H9 (cell line): Measurements from ENCODE around the gene PLEKHG5. TPM values are rescaled to one million over a fixed set of nuclear protein-coding genes. Genes with fewer than 3 reads are reported as not detected.

ENCODE experiments used
- DNase-seq: peaks from one replicate; pipeline ENCODE4 v3.0.0-alpha.2; 2017
- H2AFZ ChIP-seq: one replicate; pipeline ENCODE4 v1.6.1; 2013; ENCODE audit warnings: mild to moderate bottlenecking, low read length, control low read depth, moderate library complexity
- H2AK5ac ChIP-seq: 2 replicates; pipeline ENCODE4 v1.6.1; 2013; ENCODE audit warnings: low read length, control low read depth, mixed read lengths; ENCODE audit not compliant: insufficient read length
- H2BK120ac ChIP-seq: one replicate; pipeline ENCODE4 v1.6.1; 2013; ENCODE audit warnings: low read depth, mild to moderate bottlenecking, low read length, control low read depth, inconsistent platforms; ENCODE audit not compliant: poor library complexity, severe bottlenecking
- H2BK12ac ChIP-seq: 2 replicates; pipeline ENCODE4 v1.6.1; 2013; ENCODE audit warnings: low read length, control low read depth, mixed read lengths, low read depth; ENCODE audit not compliant: insufficient read length
- H2BK15ac ChIP-seq: 2 replicates; pipeline ENCODE4 v1.6.1; 2013; ENCODE audit warnings: low read depth, low read length, control low read depth
- H2BK20ac ChIP-seq: one replicate; pipeline ENCODE4 v1.6.1; 2013; ENCODE audit warnings: low read depth, mild to moderate bottlenecking, low read length, control low read depth, inconsistent platforms; ENCODE audit not compliant: poor library complexity, severe bottlenecking
- H2BK5ac ChIP-seq: 2 replicates; pipeline ENCODE4 v1.6.1; 2013; ENCODE audit warnings: low read length, control low read depth, mixed read lengths; ENCODE audit not compliant: insufficient read length
- H3K14ac ChIP-seq: 2 replicates; pipeline ENCODE4 v1.6.1; 2013; ENCODE audit warnings: low read length, control low read depth; ENCODE audit not compliant: insufficient read depth
- H3K18ac ChIP-seq: 2 replicates; pipeline ENCODE4 v1.6.1; 2013; ENCODE audit warnings: low read depth, mild to moderate bottlenecking, mixed read lengths, low read length, control low read depth; ENCODE audit not compliant: insufficient read length
- H3K23ac ChIP-seq: 2 replicates; pipeline ENCODE4 v1.6.1; 2013; ENCODE audit warnings: low read length, control low read depth, mixed read lengths, low read depth; ENCODE audit not compliant: insufficient read length
- H3K23me2 ChIP-seq: 2 replicates; pipeline ENCODE4 v1.6.1; 2013; ENCODE audit warnings: low read depth, mild to moderate bottlenecking, mixed read lengths, low read length, control low read depth; ENCODE audit not compliant: insufficient read length, poor library complexity, severe bottlenecking
- H3K27ac ChIP-seq: 2 replicates; pipeline ENCODE4 v1.5.1; 2013; ENCODE audit warnings: low read length, control low read depth, mixed read lengths, low read depth; ENCODE audit not compliant: insufficient read length
- H3K27me3 ChIP-seq: 2 replicates; pipeline ENCODE4 v1.6.1; 2013; ENCODE audit warnings: low read length, control low read depth, inconsistent platforms; ENCODE audit not compliant: insufficient read depth
- H3K4ac ChIP-seq: 2 replicates; pipeline ENCODE4 v1.6.1; 2013; ENCODE audit warnings: low read depth, mild to moderate bottlenecking, control low read depth, inconsistent platforms, low read length, moderate library complexity
- H3K4me1 ChIP-seq: 2 replicates; pipeline ENCODE4 v1.6.1; 2013; ENCODE audit warnings: low read length, control low read depth, inconsistent platforms; ENCODE audit not compliant: insufficient read depth
- H3K4me2 ChIP-seq: 2 replicates; pipeline ENCODE4 v1.6.1; 2013; ENCODE audit warnings: low read length, control low read depth, mixed read lengths; ENCODE audit not compliant: insufficient read length, insufficient read depth
- H3K56ac ChIP-seq: 2 replicates; pipeline ENCODE4 v1.6.1; 2013; ENCODE audit warnings: low read depth, mild to moderate bottlenecking, mixed read lengths, low read length, control low read depth; ENCODE audit not compliant: insufficient read length
- H3K79me1 ChIP-seq: 2 replicates; pipeline ENCODE4 v1.6.1; 2013; ENCODE audit warnings: low read depth, mild to moderate bottlenecking, moderate library complexity, low read length, control low read depth, inconsistent platforms; ENCODE audit not compliant: insufficient read depth, poor library complexity, severe bottlenecking
- H3K79me2 ChIP-seq: 2 replicates; pipeline ENCODE4 v1.6.1; 2013; ENCODE audit warnings: low read length, control low read depth, inconsistent platforms; ENCODE audit not compliant: insufficient read depth
- H3K9ac ChIP-seq: 2 replicates; pipeline ENCODE4 v1.6.1; 2013; ENCODE audit warnings: low read length, control low read depth, mixed read lengths; ENCODE audit not compliant: insufficient read length; ENCODE audit errors: extremely low read depth
- H3K9me3 ChIP-seq: one replicate; pipeline ENCODE4 v1.6.1; 2013; ENCODE audit warnings: low read depth, low read length, inconsistent platforms; ENCODE audit not compliant: control insufficient read depth
- H3T11ph ChIP-seq: one replicate; pipeline ENCODE4 v1.6.1; 2013; ENCODE audit warnings: mild to moderate bottlenecking, low read length, control low read depth, inconsistent platforms
- H4K20me1 ChIP-seq: one replicate; pipeline ENCODE4 v1.6.1; 2013; ENCODE audit not compliant: control insufficient read depth, insufficient read length, insufficient read depth
- H4K5ac ChIP-seq: 2 replicates; pipeline ENCODE4 v1.6.1; 2013; ENCODE audit warnings: low read depth, mild to moderate bottlenecking, mixed read lengths, low read length, control low read depth; ENCODE audit not compliant: insufficient read length
- H4K8ac ChIP-seq: replicated peaks from 2 replicates; pipeline ENCODE4 v1.6.1; 2013; ENCODE audit warnings: low read length, control low read depth, mixed read lengths, low read depth; ENCODE audit not compliant: insufficient read length
- H4K91ac ChIP-seq: 2 replicates; pipeline ENCODE4 v1.6.1; 2013; ENCODE audit warnings: low read depth, mild to moderate bottlenecking, moderate library complexity, mixed read lengths, low read length, control low read depth; ENCODE audit not compliant: insufficient read length
- H3K27ac Mint-ChIP-seq, 3 experiments: 2 replicates in 2 of 3; 3 replicates in 1 of 3; pipeline ENCODE4 v1.8.0; 2020 to 2021; ENCODE audit warnings: mixed read lengths in 3 of 3, mild to moderate bottlenecking in 1 of 3, moderate library complexity in 1 of 3
- H3K27me3 Mint-ChIP-seq: 2 replicates; pipeline ENCODE4 v1.8.0; 2021; ENCODE audit warnings: low read depth, mild to moderate bottlenecking, moderate library complexity, mixed read lengths
- H3K36me3 Mint-ChIP-seq, 3 experiments: 2 replicates in 2 of 3; 3 replicates in 1 of 3; pipeline ENCODE4 v1.8.0; 2020 to 2021; ENCODE audit warnings: low read depth in 3 of 3, mixed read lengths in 3 of 3; ENCODE audit not compliant: insufficient read depth in 1 of 3
- H3K4me1 Mint-ChIP-seq, 2 experiments: 2 replicates each; pipeline ENCODE4 v1.8.0; 2020; ENCODE audit warnings: mixed read lengths in 2 of 2
- H3K4me3 Mint-ChIP-seq, 2 experiments: 2 replicates in 1 of 2; 3 replicates in 1 of 2; pipeline ENCODE4 v1.8.0; 2020 to 2021; ENCODE audit warnings: mild to moderate bottlenecking in 2 of 2, mixed read lengths in 2 of 2, moderate library complexity in 1 of 2
- H3K9me3 Mint-ChIP-seq, 2 experiments: 2 replicates in 1 of 2; 3 replicates in 1 of 2; pipeline ENCODE4 v1.8.0; 2020; ENCODE audit warnings: mild to moderate bottlenecking in 2 of 2, mixed read lengths in 2 of 2, moderate library complexity in 1 of 2
- CTCF ChIP-seq: fragments of 200-600 bp; sonication (generic); conservative IDR thresholded peaks from 3 replicates; pipeline ENCODE4 v1.8.0; 2021; ENCODE audit warnings: antibody characterized with exemption, mild to moderate bottlenecking
- WGBS: extraction: QIAGEN DNeasy Blood & Tissue Kit; methylation state at CpG from one replicate; pipeline ENCODE4 v1.1.7; 2013; ENCODE audit warnings: missing lambda C conversion rate, low lambda C conversion rate, mixed read lengths; ENCODE audit not compliant: insufficient read length; ENCODE audit errors: extremely low coverage; 5-methylcytosine and 5-hydroxymethylcytosine counted together
- total RNA-seq: library from RNA; stranded (reverse); gene quantifications from 2 replicates; pipeline ENCODE4 v1.2.1, GENCODE V29; 2021

The PLEKHG5 gene
- total RNA-seq, 1 experiment from 2014 or later, result 22.3 TPM

- no peaks in the 10 kb centered on the region for H3K27me3 ChIP-seq
- H3K23ac ChIP-seq, result no peak overlapping the region
- no peak overlapping the region for H2BK15ac ChIP-seq
- no peak overlapping the region for H4K91ac ChIP-seq
- H3K36me3 Mint-ChIP-seq, result peaks cover 9 to 59% (median 53%) of the 10 kb centered on the region in 3 experiments; a peak in 6 of 7 replicates
- no peak overlapping the region for H2BK12ac ChIP-seq
- H3K4me3 Mint-ChIP-seq, result no peak overlapping the region
- H2BK20ac ChIP-seq, result no peak overlapping the region
- no peaks in the 10 kb centered on the region for H3K23me2 ChIP-seq
- H3K79me1 ChIP-seq, result no peaks in the 10 kb centered on the region
- DNase-seq, result no peak
- H3K79me2 ChIP-seq, result no peaks in the 10 kb centered on the region
- no peak overlapping the region for H2AFZ ChIP-seq
- no peak overlapping the region; a peak in 1 of 7 replicates for H3K27ac Mint-ChIP-seq
- H4K20me1 ChIP-seq, result no peaks in the 10 kb centered on the region
- H3K4me1 Mint-ChIP-seq, result peaks cover 0 to 3% of the 10 kb centered on the region in 2 experiments; a peak in 1 of 4 replicates
- no peaks in the 10 kb centered on the region for H3K9me3 ChIP-seq
- H3T11ph ChIP-seq, result no peak overlapping the region
- H3K56ac ChIP-seq, result no peak overlapping the region
- H3K18ac ChIP-seq, result no peak overlapping the region
- no peak overlapping the region for H4K5ac ChIP-seq
- H3K4ac ChIP-seq, result no peak overlapping the region
- H2AK5ac ChIP-seq, result no peak overlapping the region
- H2BK120ac ChIP-seq, result no peak overlapping the region
- H3K4me2 ChIP-seq, result no peak overlapping the region
- H3K27me3 Mint-ChIP-seq, result no peaks in the 10 kb centered on the region
- no CpG with 5 or more reads among the region's 3 CpGs for WGBS
- H2BK5ac ChIP-seq, result no peak overlapping the region
- no peaks in the 10 kb centered on the region for H3K9me3 Mint-ChIP-seq
- no peak overlapping the region for H4K8ac ChIP-seq
- no peaks in the 10 kb centered on the region for H3K4me1 ChIP-seq
- H3K14ac ChIP-seq, result no peak overlapping the region
- H3K27ac ChIP-seq, result no peak overlapping the region
- TF ChIP-seq CTCF, result no peak
- H3K9ac ChIP-seq, result no peak overlapping the region
These were observed 47.5 kb upstream of the PLEKHG5 start for GRCh38 chr1:6538956-6539355.
